Muscle layer of duodenum (tissue), 2 donors: ENCODE results near the gene MRPL49.

Experiments used
- H3K27ac ChIP-seq: one replicate; pipeline ENCODE4 v1.7.0; 2013; ENCODE audit warnings: mild to moderate bottlenecking, low read length
- H3K27me3 ChIP-seq: one replicate; pipeline ENCODE4 v1.7.0; 2013; ENCODE audit warnings: low read depth, mild to moderate bottlenecking, control low read depth, low read length
- H3K36me3 ChIP-seq, 2 donors: one replicate each; pipeline ENCODE4 v1.7.0; 2013; ENCODE audit warnings: low read length in 2 of 2, control low read depth in 1 of 2, mild to moderate bottlenecking in 1 of 2; ENCODE audit not compliant: insufficient read depth in 2 of 2, control insufficient read depth in 1 of 2
- H3K4me1 ChIP-seq, 2 donors: one replicate each; pipeline ENCODE4 v1.7.0; 2013; ENCODE audit warnings: low read length in 2 of 2, mild to moderate bottlenecking in 2 of 2, control low read depth in 1 of 2, moderate library complexity in 1 of 2; ENCODE audit not compliant: insufficient read depth in 2 of 2, control insufficient read depth in 1 of 2
- H3K4me3 ChIP-seq, 2 donors: one replicate each; pipeline ENCODE4 v1.7.0; 2013; ENCODE audit warnings: low read length in 2 of 2, low read depth in 1 of 2, mild to moderate bottlenecking in 1 of 2
- H3K9me3 ChIP-seq, 2 donors: one replicate each; pipeline ENCODE4 v1.7.0; 2013; ENCODE audit warnings: low read length in 2 of 2, control low read depth in 1 of 2, mild to moderate bottlenecking in 1 of 2; ENCODE audit not compliant: control insufficient read depth in 1 of 2
- donor health status: healthy.

MRPL49 gene

DNA sequence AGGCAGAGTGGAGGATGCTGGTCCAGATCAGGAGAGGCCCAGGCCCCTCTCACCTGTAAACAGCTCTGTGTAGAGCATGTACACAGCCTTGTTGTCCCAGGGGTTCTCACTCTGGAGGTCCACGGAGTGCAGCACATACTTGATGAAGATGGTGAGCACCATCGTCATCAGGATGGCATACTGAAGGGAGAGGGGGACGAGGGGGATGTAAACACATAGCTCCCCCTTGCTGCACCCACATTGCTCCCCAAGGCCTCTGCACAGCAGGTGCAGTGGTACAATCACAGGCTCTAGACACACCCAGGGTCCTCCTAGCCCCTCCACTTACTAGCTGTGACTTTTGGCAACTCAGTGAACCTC lies 9.3 kb downstream of the MRPL49 start:
- Histone ChIP-seq H3K4me3 (no peak overlapping the region), H3K4me1 (peaks cover 16 to 34% of the 10 kb centered on the region in 2 donors), H3K27ac (no peak overlapping the region), H3K27me3 (no peaks in the 10 kb centered on the region), H3K9me3 (no peaks in the 10 kb centered on the region), H3K36me3 (peaks cover 43 to 67% of the 10 kb centered on the region in 2 donors)

DNA sequence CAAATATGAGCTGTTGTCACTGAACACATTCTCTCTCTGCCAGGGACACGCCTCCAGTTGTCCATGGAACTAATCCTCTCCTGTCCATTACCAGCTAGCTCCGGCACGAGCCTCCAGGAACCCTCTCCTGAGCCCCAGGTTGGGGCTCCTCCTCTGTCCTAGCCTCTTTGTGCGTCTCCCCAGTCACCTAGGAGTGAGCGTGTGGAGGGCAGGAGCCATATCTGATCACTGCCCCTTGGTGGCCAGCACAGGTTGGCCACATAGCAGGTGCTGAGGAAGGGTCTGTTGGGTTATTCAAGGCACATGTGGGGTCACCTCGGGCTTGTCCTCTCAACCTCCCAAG lies 9.7 kb downstream of the MRPL49 start:
- peaks cover 16 to 34% of the 10 kb centered on the region in 2 donors for H3K4me1 ChIP-seq
- H3K9me3 ChIP-seq = no peaks in the 10 kb centered on the region
- H3K4me3 ChIP-seq = no peak overlapping the region
- H3K27ac ChIP-seq = no peak overlapping the region
- no peaks in the 10 kb centered on the region for H3K27me3 ChIP-seq
- peaks cover 38 to 63% of the 10 kb centered on the region in 2 donors for H3K36me3 ChIP-seq

GRCh38 chr11:65132238-65132987 lies 10.3 kb downstream of the MRPL49 start:
- Histone ChIP-seq H3K27ac (peak overlapping the region; percentile 100), H3K9me3 (no peaks in the 10 kb centered on the region), H3K4me1 (peaks cover 16 to 34% of the 10 kb centered on the region in 2 donors), H3K4me3 (peak overlapping the region; percentile 86 to 91), H3K36me3 (peaks cover 37 to 57% of the 10 kb centered on the region in 2 donors), H3K27me3 (no peaks in the 10 kb centered on the region)

DNA sequence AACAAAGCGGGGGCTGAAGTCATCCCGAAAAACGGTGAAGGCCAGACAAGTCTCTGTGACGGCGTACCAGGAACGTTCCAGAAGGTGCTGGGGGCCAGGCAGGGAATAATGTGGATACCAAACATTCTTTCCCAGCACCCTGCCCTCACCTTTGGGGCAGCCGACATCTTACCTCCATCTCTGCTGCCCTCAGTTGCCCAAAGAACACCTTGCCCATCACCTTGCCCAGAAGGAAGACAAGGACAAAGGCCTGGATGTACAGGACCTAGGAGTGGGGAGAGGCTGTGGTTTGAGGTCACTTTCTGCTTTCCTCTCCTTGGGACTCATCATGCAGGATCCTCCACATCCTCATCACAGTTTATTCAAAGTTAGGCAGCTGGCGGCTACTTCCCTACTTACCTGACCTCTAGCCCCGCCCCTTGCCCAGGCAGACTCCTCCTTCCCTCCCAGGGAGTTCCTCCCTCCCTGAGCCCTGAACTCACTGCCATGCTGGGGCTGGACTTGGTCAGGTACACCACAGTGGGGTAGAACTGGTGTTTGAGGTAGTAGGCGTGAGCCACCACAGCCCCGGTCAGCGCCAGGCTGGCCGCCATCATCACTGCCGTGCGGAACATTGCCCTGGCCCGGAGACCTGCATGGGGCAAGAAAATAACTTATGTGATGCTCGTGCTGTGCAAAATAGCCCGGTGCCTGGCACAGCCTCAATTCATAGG lies 11.0 kb downstream of the MRPL49 start:
- Histone ChIP-seq H3K27me3 (no peaks in the 10 kb centered on the region), H3K9me3 (no peaks in the 10 kb centered on the region), H3K4me3 (peak overlapping the region; percentile 86 to 91), H3K4me1 (peaks cover 16 to 34% of the 10 kb centered on the region in 2 donors), H3K36me3 (peaks cover 32 to 50% of the 10 kb centered on the region in 2 donors), H3K27ac (peak overlapping the region; percentile 100)

GRCh38 chr11:65133724-65134123 lies 11.6 kb downstream of the MRPL49 start:
- H3K27me3 ChIP-seq = no peaks in the 10 kb centered on the region
- H3K9me3 ChIP-seq = no peaks in the 10 kb centered on the region
- H3K27ac ChIP-seq = peak overlapping the region; percentile 100
- H3K36me3 ChIP-seq = peaks cover 27 to 44% of the 10 kb centered on the region in 2 donors
- H3K4me3 ChIP-seq = peak overlapping the region; percentile 86 to 91
- H3K4me1 ChIP-seq = peaks cover 16 to 34% of the 10 kb centered on the region in 2 donors

DNA sequence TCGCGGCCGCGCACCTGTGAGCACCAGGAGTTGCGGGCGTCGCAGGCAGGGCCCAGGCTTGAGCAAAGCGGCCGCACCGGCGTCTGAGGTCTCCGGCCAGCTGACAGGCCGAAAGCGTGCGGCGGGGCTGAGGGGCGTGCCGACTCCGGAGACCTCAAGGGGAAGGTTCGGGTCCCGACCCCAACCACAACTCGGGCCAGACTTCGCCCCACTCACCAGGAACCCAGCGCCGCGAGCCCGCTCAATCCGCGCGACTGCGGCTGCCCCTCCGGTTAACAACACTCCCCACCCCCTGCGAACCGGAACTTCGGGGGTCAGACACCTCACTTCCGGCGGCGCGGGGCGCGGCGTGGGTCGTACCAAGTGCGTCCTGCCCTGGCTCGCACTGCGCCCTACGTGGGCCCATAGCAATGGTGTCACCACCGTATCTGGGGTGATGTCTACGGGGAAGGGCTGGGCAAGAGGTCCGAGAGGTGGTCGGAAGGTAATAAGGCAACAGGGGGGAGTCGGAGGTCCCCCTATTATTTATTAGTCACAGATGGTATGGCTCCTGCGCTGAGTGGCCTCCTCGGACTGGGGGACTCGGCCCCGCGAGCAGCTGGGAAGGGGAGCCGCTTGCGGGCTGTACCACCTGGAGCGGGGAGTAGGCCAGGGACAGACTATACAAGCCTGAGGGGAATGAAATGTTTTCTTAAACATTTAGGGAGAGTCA lies 12.3 kb downstream of the MRPL49 start, which contains the start of gene SYVN1:
SYVN1 (minus strand) TSS at position 280 of the 712 bp plus-strand sequence. CDS start 918 bp downstream, outside the sequence.
- no peaks in the 10 kb centered on the region for H3K9me3 ChIP-seq
- peak within 1 kb of the TSS; percentile 86 to 91 for H3K4me3 ChIP-seq
- H3K27me3 ChIP-seq = no peaks in the 10 kb centered on the region
- H3K36me3 ChIP-seq = peaks cover 21 to 37% of the 10 kb centered on the region in 2 donors
- peak within 1 kb of the TSS; percentile 100 for H3K27ac ChIP-seq
- peaks cover 16 to 34% of the 10 kb centered on the region in 2 donors for H3K4me1 ChIP-seq

GRCh38 chr11:65134952-65135632 lies 13.0 kb downstream of the MRPL49 start:
- Histone ChIP-seq H3K36me3 (peaks cover 18 to 30% of the 10 kb centered on the region in 2 donors), H3K27ac (peak overlapping the region; percentile 100), H3K4me1 (peaks cover 16 to 34% of the 10 kb centered on the region in 2 donors), H3K27me3 (no peaks in the 10 kb centered on the region), H3K9me3 (no peaks in the 10 kb centered on the region), H3K4me3 (peak overlapping the region; percentile 86 to 91)

- Histone ChIP-seq H3K36me3 (peaks cover 17 to 25% of the 10 kb centered on the region in 2 donors), H3K27me3 (no peaks in the 10 kb centered on the region), H3K4me3 (peak overlapping the region; percentile 86 to 91), H3K9me3 (no peaks in the 10 kb centered on the region), H3K27ac (peak overlapping the region; percentile 100), H3K4me1 (peaks cover 16 to 34% of the 10 kb centered on the region in 2 donors)
Measured at GRCh38 chr11:65135633-65136145, 13.6 kb downstream of the MRPL49 start.

GRCh38 chr11:65136515-65137096 lies 14.5 kb downstream of the MRPL49 start:
- no peak overlapping the region for H3K27ac ChIP-seq

DNA sequence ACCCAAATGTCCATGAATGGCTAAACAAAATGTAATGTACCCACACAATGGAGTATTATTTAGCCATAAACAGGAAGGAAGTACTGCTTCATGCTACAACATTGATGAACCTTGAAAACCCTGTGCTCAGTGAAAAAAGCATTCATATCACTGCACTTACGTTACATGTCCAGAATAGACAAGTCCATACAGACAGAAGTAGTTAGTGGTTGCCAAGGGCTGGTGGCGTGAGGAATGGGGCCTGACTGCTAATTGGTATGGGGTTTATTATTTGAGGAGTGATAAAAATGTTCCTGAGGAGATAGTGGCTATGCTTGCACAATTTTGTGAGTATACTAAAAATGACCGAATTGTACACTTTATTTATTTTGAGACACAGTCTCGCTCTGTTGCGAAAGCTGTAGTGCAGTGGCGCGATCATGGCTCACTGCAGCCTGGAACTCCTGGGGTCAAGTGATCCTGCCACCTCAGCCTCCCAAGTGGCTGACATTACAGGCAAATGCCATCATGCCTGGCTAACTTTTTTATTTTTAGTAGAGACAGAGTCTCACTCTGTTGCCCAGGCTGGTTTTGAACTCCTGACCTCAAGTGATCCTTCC lies 19.9 kb downstream of the MRPL49 start:
- Histone ChIP-seq H3K4me3 (no peak overlapping the region), H3K4me1 (no peaks in the 10 kb centered on the region), H3K27me3 (no peaks in the 10 kb centered on the region), H3K9me3 (no peaks in the 10 kb centered on the region), H3K27ac (no peak overlapping the region), H3K36me3 (no peaks in the 10 kb centered on the region)

More at GRCh38 chr11:65136515-65137096, 14.5 kb downstream of the MRPL49 start:
- Histone ChIP-seq H3K27me3 (no peaks in the 10 kb centered on the region), H3K4me1 (peaks cover 16 to 34% of the 10 kb centered on the region in 2 donors), H3K36me3 (peaks cover 8 to 15% of the 10 kb centered on the region in 2 donors), H3K4me3 (no peak overlapping the region), H3K9me3 (no peaks in the 10 kb centered on the region)
